Adrenal gland (tissue), 12 donors: Measurements from ENCODE around the gene LDB2. TPM values are rescaled to one million over a fixed set of nuclear protein-coding genes. Genes with fewer than 3 reads are reported as not detected.

Experiments used
- DNase-seq, 7 donors: peaks; one replicate each; pipeline ENCODE4 v3.0.0-alpha.2; 2019 to 2020
- H3K27ac ChIP-seq, 5 donors: fragments of 200-600 bp; sonication (generic) in 4 of 5; 1 replicate in 3 of 5; 2 replicates in 2 of 5; pipeline versions ENCODE4 v1.5.1 to v1.8.0; 2016 to 2020; ENCODE audit warnings: mild to moderate bottlenecking in 1 of 5
- H3K27me3 ChIP-seq: fragments of 200-600 bp; 2 replicates; pipeline ENCODE4 v1.8.0; 2021
- H3K36me3 ChIP-seq, 2 donors: fragments of 200-600 bp; replicated peaks in 1 of 2; 1 replicate in 1 of 2; 2 replicates in 1 of 2; pipeline versions ENCODE4 v1.5.1 to v1.8.0; 2018 to 2022
- H3K4me1 ChIP-seq, 2 donors: fragments of 200-600 bp; replicated peaks in 1 of 2; 1 replicate in 1 of 2; 2 replicates in 1 of 2; pipeline versions ENCODE4 v1.5.1 to v1.8.0; 2018 to 2021
- H3K4me3 ChIP-seq, 4 donors: fragments of 200-600 bp; sonication (generic) in 3 of 4; one replicate each; pipeline ENCODE4 v1.5.1; 2016 to 2018
- H3K9me3 ChIP-seq, 3 donors: fragments of 200-600 bp; sonication (generic) in 1 of 3; replicated peaks in 1 of 3; 1 replicate in 2 of 3; 2 replicates in 1 of 3; pipeline versions ENCODE4 v1.5.1 to v1.8.0; 2016 to 2021
- CTCF ChIP-seq, 6 experiments: fragments of 450-650 bp in 4 of 6; fragments of 200-600 bp in 2 of 6; sonication (generic) in 1 of 6; IDR thresholded peaks; 1 replicate in 5 of 6; 2 replicates in 1 of 6; pipeline versions ENCODE4 v1.5.1 to v1.8.0; 2016 to 2021; ENCODE audit warnings: antibody characterized with exemption in 6 of 6, mild to moderate bottlenecking in 2 of 6, moderate library complexity in 1 of 6
- POLR2A ChIP-seq, 2 donors: fragments of 450-650 bp; IDR thresholded peaks; one replicate each; pipeline ENCODE4 v1.6.1; 2017; ENCODE audit warnings: antibody characterized with exemption in 2 of 2, mild to moderate bottlenecking in 2 of 2, moderate library complexity in 1 of 2
- WGBS, 4 donors: extraction: QIAGEN DNeasy Blood & Tissue Kit in 2 of 4; methylation state at CpG; one replicate each; pipeline versions ENCODE4 v1.1.5 to v1.1.7; 2013 to 2017; 5-methylcytosine and 5-hydroxymethylcytosine counted together
- intact Hi-C, 2 donors: fragments of 100-400 bp; cut with DNase I; formaldehyde crosslinking; loops; one replicate each; pipeline versions ENCODE4 v1.14.1 to v1.15.0; 2022 to 2023
- polyA plus RNA-seq, 3 donors: library from polyadenylated mRNA; stranded (reverse); fragments of 200-250 nt in 2 of 3; fragments of 350-450 nt in 1 of 3; fragmentation: Illumina TruSeq in 1 of 3; extraction: RNeasy Lipid Tissue Mini Kit (QIAGEN cat#74804) in 1 of 3; gene quantifications; one replicate each; pipeline ENCODE4 v1.2.3, GENCODE V29; 2013 to 2014
- total RNA-seq, 9 donors: library from RNA; depleted of rRNA in 4 of 9; stranded (reverse); fragments of >200 nt in 4 of 9; fragments of 120-200 nt in 1 of 9; fragmentation: NEBNext Ultra II Directional in 1 of 9; extraction: Animal tissue kit (Norgen Biotek cat#: 25700) in 1 of 9; gene quantifications; one replicate each; pipeline versions ENCODE4 v1.1.0 to v1.2.4, GENCODE V29; 2013 to 2023
- donor health status: healthy with polysubstance abuse.
- donor health status: Bipolar disorder and iron deficiency.
- donor health status: DM: yes; HTN: yes; CAD: no.
- donor health status: DM: no; HTN: no; CAD: no.
- donor health status: DM: no; HTN: no; CAD: no.
- donor health status: DM: yes; HTN: yes; CAD: no.

LDB2 gene
- total and polyA plus RNA-seq, 12 donors, result 17.1 to 51.1 (median 27.0) TPM

- no peaks in the 10 kb centered on the region for H3K27me3 ChIP-seq
- intact Hi-C loops, result no loop called here
- no peak overlapping the region for H3K4me3 ChIP-seq
- no peaks in the 10 kb centered on the region for H3K9me3 ChIP-seq
- TF ChIP-seq POLR2A (IDR thresholded peaks at IDR 0.05), result no peak
- H3K36me3 ChIP-seq, result no peaks in the 10 kb centered on the region
- no peaks in the 10 kb centered on the region for H3K4me1 ChIP-seq
- no peak overlapping the region for H3K27ac ChIP-seq
- no peak for DNase-seq
- WGBS, 4 donors, result 68 to 70% (median 70%) methylated on average over 4 of the region's 4 CpGs
Measured at GRCh38 chr4:16887887-16888286, 10.6 kb downstream of the LDB2 start.

GRCh38 chr4:16884673-16885460 is 13.6 kb downstream of the LDB2 start:
- Histone ChIP-seq H3K36me3 (no peaks in the 10 kb centered on the region), H3K4me3 (no peak overlapping the region), H3K9me3 (no peaks in the 10 kb centered on the region), H3K27me3 (no peaks in the 10 kb centered on the region), H3K4me1 (no peaks in the 10 kb centered on the region), H3K27ac (no peak overlapping the region)
- 80 to 89% (median 86%) methylated on average over 8 of the region's 8 CpGs for WGBS, 4 donors
- DNase-seq, result no peak
- intact Hi-C loops, result no loop called here
- TF ChIP-seq CTCF (IDR thresholded peaks at IDR 0.05) (no peak), POLR2A (IDR thresholded peaks at IDR 0.05) (no peak)

- TF ChIP-seq CTCF (IDR thresholded peaks at IDR 0.05) (no peak), POLR2A (IDR thresholded peaks at IDR 0.05) (no peak)
- Histone ChIP-seq H3K27me3 (no peaks in the 10 kb centered on the region), H3K36me3 (no peaks in the 10 kb centered on the region), H3K4me1 (no peaks in the 10 kb centered on the region), H3K4me3 (no peak overlapping the region), H3K27ac (no peak overlapping the region), H3K9me3 (no peaks in the 10 kb centered on the region)
- 75 to 87% (median 79%) methylated on average over 4 of the region's 4 CpGs for WGBS, 4 donors
- intact Hi-C loops, result no loop called here
- DNase-seq, result no peak
Measured at GRCh38 chr4:16883806-16884205, 14.6 kb downstream of the LDB2 start.

- TF ChIP-seq CTCF (IDR thresholded peaks at IDR 0.05) (no peak), POLR2A (IDR thresholded peaks at IDR 0.05) (no peak)
- WGBS, 4 donors, result 77 to 87% (median 82%) methylated on average over 5 to 7 of the region's 7 CpGs
- H3K36me3 ChIP-seq, result no peaks in the 10 kb centered on the region
- intact Hi-C loops, result no loop called here
- H3K9me3 ChIP-seq, result no peaks in the 10 kb centered on the region
- no peak overlapping the region for H3K4me3 ChIP-seq
- H3K27me3 ChIP-seq, result no peaks in the 10 kb centered on the region
- H3K27ac ChIP-seq, result no peak overlapping the region
- DNase-seq, result no peak
- no peaks in the 10 kb centered on the region for H3K4me1 ChIP-seq
Measured at GRCh38 chr4:16881151-16881884, 17.1 kb downstream of the LDB2 start.
